HG03135 (cell line): ENCODE measurements around the gene SDSL.

Experiments
- ATAC-seq: cut with Tn5 transposase; IDR thresholded peaks from one replicate; pipeline ENCODE4 v1.9.1; 2021; ENCODE audit warnings: mild to moderate bottlenecking, moderate library complexity; ENCODE audit not compliant: unreplicated experiment

SDSL gene

DNA sequence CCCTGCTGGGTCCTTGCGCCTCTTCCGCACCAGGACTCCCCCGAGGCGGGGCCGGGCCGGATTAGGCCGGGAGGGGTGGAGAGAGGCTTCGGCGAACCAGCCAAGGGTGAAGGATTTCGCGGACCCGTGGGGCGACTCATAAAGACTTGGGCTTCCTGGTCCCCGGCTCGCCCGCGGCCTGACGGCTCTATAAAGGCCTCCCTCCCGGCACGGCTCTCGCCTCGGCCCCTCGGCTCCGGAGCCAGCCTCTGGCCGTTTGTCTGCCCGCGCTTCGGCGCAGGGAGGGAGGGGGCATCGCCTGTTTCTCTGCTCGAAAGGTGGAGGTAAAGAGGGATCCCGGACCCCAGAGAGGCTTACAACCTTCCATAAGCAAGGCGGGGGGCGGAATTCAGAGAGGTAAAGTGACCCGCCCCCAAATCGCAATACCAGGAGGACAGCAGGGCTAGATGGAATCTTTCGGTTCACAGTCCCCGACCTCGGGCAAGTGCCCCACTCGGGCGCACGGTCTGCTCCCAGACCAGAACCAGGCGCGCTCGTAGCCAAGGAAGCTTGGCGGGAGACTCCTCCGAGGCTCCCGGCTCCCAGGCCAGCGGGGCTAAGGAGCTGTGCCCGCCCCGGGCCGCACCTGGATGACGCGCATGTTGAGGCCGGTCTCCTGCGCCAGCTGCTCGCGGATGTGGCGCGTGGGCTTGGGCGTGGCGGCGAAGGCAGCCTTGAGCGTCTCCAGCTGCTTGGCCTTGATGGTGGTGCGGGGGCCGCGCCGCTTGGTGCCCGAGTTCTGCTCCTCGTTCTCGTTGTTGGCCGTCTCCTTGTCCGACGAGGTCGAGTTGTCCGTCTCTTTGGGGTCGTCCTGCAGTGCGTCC, 45.6 kb downstream of the SDSL start:
- ATAC-seq = no peak

DNA sequence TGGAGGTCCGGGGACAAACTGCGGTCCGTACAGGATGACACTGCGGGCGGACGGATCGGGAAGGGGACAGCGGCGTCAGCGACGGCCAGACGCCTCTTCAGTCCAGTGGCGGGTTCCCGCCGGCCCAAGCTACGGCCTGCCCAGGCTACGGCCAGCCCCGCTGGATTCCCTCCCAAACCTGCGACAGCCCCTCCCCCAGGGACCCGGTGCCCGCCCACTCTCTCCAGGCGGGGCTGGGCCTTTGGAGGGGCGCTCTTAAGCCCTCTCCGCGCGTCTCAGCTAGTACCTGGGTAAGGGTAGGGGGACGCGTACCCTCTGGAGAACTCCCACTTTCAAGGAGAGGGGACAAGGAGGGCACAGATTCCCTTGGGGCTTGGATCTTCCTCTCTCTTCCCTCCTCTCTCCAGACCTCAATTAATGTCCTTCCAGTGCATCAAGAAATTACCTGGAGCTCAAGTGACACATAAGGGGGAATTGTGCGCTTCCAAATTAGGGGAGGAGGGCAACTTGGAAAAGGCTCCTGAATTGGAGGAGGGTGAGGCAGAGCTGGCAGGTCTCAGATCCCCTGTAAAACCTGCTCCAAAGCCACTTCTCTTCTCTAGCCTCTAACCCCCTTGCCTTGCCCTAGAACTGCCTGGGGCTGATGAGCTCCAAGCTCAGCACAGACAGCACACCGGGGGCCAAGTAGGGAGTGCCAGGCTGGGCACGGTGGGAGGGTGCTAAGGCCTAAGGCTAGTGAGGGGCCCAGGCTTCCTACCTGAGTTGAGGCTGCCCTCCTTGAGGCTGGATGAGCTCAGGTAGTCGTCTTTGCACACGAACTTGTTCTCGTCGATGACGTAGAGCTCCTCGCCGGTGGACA, 46.4 kb downstream of the SDSL start:
- no peak for ATAC-seq

DNA sequence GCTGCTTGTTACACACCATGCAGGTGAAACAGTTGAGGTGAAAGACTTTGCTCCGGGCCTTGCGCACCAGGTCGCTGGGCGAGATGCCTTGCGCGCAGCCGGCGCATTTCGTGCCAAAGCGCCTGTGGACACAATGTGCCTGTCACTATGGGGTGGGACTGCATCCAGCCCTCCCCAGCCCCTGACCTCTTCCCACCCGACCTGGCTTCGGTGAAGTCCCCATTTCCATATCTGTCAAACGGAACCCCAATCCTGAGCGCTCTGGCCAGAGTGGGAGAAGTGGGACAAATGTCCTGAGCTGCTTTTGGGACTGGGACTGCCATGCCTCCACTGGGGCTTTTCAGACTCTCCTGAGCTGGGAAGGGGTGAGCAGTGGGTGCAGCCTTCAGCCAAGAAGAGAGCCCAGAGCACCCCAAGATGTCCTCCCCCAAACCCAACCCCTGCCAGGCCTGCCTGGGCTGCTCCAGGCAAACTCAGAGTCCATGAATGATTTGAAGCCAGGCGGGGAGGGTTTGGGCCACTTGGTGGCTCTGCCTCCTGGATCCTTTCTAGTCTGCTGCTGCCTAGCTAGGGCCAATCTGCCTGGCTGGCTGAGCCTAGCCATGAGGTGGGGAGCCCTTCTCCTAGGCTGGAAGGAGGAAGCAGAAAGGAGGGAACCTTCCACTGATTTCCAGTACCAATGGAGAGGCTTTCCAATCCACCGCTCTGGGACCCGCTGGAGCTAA, 47.2 kb downstream of the SDSL start:
- no peak for ATAC-seq

DNA sequence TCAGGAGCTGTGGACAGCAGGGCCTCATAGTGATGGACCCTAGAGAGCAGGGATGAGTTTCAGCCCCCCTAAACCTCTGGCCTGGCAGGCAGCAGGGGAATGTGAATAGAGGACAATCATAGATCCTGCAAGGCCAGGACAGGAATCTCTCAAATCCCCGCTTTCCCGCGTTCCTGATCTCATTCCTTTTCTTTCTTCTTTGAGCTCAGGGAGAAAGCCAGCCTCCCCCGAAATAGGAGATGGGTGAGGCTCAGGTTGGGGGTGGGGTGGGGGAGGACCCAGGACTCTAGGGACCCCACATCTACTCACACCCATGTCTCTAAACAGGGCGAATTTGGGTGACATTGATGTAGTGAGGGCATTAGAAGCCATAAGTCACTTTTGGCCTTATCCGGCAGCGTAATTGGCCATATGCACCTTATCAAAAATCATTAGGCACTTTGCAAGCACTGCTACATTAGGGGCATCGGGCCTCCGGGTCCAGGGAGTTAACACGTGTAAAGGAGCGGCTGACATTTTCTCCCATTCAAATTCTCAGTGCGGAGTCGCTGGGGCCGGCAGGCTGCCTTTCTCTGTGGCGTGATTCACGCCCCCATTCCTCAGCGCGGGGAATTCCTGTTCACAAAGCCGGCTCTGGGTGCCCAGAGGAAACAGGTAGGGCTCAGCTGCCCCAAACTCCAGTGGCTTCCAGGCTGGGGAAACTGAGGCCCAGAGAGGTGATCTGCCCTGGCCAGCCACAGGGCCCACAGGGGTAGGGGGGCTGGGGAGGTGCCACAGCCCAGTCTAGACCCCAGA, 48.0 kb downstream of the SDSL start:
- no peak for ATAC-seq

DNA sequence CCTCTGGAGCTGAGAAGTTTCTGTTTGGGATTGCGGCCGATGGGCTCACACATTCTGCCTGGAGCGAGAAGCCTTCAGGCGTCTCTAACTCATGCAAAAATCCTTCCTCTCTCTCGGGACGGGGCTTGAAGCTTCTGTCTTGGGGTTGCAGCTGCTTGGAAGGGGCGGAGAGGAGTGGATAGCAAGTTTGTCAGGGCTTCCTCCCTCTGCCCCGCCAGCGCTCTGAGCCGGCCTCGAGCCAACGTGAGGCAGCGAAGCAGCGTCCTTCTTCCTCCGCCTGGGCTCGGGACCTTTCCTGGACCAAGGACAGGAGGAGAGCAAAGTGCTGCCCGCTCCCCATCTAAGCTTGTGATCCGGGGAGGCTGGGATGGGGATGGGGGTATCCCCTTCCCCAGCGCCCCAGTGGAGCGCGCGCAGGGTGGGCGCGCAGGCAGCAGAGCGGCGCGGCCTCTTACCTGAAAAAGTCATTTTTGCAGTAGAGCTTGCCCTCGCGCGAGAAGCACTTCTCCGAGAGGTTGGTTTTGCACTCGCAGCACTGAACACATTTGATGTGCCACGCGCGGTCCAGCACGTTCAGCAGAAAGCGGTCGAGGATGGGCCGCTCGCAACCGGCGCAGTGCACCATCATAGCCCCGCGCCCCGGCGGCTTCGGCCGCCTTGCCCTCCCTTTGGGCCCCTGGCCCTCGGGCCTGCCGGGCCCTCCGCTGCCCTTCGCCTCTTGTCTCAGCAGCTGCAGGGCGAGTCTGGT, 48.9 kb downstream of the SDSL start:
- no peak for ATAC-seq

DNA sequence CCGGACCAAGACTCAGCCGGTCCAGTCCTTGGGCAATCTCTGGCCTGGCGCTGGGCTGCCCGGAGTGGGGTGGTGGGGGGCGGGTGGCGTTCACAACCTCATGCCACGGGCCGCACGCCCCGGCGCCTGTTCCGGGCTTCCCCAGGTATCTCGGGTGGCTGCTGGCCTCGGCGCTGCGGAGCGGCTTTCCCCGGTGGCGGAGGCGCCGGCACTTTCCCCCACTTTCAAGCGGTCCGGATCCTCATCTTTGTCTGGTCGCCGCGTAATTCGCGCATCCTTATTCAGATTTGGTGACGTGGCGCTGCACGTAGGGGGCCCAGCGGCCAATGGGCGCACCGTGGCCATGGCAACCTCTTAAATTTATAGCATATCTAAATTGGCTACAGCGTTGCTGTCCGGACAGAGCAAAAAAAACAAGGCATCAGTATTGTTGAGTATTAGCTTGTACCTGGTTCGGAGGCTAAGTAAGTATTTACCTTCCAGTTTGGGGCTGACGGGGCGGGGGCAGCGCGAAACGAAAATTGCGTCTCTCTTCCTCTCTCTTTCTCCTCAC, 49.5 kb downstream of the SDSL start, which contains the start of gene LHX5:
TSS of gene LHX5 (minus strand) at position 253 of the 553 bp plus-strand sequence. CDS start 373 bp downstream, outside the sequence.
- no peak for ATAC-seq

DNA sequence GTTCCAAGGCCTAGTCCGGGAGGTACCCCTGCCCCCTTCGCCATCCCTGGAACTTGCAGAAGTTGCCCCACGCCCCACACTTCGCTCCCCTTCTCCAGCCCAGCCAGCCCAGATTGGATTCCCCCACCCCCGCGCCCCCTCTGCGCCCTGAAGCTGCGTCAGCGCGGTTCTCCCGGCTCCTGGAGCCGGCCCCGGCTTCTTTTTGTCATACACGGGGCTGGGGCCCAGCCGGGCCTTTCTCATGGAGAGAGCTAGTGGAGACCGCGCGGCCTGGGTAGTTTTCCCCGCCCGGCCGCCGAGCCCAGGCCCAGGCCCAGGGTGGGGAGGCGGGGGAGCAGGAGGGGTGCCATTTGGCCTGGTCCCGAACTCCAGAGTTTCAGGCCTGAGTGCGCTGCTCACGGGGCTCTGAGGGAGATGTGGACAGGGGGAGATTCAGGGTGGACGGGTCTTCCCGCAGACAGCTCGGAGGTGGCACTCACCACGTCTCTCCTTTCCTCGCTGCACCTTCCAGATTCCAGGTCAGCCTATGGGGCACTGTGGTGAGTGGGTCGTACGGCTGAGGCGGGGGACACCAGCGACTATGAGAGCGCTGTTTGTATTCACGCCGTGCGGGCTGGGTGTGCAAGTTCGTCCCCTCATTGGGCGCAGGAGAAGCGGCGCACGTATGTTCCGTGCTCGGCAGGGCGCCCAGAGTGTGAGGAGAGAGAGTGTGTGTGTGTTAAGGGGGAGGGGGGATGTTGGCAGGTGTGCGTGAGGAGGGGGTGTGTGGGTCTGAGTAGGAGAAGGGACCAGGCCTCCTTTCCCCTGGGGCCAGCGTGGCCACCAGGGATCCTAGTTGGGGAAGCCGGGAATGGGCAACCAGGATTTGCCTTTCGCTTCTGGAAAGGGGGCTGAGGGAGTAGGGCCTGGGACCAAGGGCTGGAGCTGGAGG, 50.3 kb downstream of the SDSL start:
- no peak for ATAC-seq

DNA sequence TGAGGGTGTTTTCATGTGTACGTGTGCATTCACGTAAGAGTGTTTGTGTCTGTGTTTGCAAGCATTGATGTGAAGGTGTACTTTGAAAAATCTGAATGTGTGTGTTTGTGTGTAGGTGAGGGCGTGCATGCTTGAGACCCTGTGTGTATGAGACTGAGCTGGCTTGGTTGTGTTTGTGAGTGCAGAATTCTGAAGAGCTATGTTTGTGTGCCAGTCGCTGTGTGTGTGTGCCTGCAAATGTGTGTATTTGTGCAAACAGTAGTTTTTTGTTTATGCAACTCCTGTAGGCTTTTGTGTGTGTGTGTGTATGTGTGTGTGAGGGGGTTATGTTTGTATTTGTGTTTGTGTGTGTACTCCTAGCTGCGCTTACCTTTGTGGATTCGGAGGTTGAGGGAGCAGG, 51.2 kb downstream of the SDSL start:
- ATAC-seq = no peak

DNA sequence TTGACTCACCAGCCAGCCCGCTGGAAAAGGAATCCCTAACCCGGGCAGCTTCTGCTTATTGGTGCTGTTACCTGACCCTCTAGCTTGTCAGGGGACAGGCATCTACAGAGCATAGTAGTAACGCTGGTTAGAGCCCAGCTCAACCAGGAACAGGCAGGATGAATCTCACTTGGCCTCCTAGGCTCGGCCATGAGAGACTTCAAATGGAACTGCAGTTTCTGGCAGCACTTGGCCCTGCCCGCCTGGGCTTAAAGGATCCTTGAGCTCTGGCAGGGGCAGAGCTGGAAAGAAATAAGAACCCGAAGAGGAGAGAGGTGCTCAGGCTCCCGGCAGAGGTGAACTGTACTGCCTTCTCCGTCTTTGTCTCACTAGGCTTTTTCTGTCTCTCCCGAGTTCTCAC, 51.8 kb downstream of the SDSL start:
- no peak for ATAC-seq

DNA sequence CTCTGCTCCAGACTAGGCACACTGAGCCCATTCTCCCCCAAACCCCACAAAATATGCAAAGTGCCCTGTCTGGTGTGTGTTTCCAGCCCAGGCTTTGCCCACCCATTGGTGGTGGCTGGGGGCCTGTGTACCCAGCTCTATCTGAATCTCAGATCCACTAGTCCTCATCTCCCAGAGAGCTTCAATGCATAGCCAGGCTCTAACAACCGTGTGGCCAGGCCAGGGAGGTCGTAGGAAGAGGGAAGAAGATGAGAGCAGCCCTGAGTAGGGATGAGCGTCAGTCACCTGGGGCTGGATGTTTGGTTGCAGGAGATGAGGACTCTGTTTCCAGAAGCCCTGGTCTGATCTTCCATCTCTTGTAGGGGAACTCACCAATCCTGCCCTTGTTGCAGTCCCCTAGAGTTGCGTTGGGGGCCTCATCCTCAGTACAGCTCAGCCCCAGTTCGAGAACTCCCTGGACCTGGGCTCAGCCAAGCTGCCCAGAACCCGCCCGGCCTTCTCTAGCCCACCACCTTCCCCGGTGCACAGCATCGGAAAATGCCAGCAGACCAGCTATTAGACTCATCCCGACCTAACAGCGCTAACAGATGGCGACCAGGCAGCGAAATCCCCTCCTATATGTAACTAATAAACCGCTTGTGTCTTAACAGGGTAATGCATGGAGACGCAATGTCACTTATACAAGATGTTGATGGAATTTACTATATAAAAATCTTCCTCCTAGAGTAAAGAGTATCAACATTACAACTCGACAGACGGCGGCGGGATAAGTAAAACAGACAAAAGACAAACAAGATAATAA, 52.7 kb downstream of the SDSL start:
- no peak for ATAC-seq

DNA sequence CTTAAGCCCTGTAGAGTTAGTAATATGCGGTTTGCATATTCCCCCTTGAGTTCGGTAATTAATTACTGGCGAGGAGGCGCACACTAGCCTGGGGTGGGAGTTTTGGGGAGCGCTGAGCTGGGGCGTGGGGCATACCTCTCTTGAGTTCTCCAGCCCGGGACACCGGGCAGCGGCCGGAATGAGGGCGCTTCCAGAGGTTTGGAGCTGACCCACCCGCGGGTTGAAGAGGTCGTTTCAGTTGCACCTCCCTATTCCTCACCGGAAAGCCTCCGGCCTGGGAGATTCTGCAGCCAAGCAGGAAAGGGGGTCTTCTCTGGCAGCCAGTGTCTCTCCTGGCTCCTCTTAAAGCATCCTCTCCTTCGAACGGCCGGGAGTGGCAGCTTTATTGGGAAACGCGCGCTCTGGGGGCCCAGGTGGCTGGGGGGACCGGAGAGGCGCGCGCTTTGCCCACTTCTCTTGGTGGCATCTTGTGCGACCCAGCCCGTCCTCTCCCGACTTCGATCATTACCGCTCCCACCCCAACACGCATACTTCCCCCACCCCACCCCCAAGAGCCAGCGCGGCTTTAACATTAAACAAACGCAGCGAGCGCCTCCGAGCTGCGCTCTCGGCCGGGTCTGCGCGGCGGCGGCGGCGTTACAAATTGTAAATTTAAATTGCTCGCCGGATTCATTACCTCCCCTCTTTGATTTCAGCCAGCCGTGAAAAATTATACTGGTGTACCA, 53.4 kb downstream of the SDSL start:
- ATAC-seq = no peak

DNA sequence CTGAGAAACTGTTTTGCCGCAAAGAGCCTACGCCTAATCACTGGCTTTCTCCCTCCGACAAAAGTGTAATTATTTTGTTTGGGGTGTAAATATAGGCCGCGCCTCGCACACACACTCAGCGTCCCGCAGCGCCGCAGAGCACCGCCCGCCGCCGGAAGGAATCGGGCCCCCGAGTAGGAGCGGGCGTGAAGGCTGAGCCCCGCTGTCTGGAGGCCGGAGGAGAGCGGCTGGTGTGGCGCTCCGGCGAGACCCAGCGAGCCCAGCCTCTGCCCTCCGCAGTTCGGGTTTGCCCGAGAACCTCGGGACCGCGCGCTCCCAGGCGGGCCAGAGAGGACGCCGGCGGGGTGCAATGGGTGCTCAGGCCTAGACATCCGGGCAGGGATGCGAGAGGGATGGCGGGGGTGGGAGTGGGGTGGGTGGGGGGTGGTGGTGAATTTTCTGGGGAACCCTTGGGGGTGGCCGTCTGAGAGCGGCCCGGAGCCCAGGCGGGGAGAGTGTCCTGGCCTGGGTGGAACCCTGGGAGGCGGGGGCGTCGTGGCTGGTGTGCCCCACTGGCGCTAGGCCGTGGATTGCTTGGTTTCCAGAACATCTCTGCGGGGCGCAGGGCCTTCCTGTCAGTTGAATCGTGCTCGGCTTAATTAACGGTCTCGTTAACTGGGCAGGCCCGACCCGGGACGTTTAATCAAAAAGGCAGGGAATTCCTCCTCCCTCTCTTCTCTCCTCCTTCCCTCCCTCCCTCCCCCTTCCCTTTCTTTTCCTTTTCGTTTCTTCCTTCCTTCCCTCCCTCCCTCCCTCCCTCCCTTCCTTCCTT, 54.2 kb downstream of the SDSL start:
- no peak for ATAC-seq

DNA sequence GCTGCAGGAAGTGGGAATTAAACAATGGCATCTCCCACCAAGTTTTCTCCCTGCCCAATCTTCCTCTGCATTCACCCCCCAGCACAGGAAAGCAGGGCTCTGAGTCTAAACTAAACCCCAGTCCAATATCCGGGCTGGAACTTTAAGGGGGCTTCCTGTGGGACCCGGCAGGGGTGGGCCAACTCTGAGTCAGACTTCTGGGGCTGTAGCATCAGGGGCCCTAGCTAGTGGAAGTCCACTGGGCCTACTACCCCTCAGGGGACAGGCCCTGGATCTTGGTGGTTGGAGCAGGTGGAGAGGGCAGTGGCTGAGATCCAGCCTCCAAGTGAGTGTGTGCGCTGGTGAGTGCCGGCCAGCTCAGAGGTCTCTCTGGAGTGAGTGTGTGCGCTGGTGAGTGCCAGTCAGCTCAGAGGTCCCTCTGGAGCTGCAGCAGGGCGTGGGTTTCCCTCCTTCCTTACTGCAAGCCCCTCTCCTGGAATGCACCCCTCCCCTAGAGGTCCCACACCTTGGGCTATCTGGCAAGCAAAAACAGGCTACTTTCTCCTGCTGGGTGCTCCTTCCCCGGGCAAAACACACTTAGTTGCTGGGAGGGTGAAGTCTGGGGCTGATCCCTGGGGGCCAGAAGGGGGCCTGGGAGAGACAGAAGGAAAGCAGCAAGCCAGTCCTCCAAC, 55.1 kb downstream of the SDSL start:
- ATAC-seq = no peak

DNA sequence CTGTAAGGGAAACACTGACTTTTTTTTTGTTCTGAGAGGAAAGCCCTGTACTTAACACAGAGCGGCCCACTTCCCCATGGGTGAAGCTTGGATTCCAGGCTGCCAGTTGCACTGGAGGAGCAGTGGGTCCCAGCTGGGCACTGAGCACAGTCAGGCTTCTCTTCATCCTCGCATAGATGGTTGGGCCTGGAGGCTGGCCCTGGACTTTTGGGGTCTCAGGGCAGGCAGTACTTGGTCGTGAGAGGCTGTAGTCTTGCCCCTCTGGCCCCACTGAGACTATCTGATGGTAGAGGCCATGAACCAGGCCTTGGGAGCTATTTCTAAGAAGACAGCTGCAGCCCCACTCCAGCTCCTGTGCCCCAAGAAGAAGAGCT, 55.6 kb downstream of the SDSL start:
- no peak for ATAC-seq

DNA sequence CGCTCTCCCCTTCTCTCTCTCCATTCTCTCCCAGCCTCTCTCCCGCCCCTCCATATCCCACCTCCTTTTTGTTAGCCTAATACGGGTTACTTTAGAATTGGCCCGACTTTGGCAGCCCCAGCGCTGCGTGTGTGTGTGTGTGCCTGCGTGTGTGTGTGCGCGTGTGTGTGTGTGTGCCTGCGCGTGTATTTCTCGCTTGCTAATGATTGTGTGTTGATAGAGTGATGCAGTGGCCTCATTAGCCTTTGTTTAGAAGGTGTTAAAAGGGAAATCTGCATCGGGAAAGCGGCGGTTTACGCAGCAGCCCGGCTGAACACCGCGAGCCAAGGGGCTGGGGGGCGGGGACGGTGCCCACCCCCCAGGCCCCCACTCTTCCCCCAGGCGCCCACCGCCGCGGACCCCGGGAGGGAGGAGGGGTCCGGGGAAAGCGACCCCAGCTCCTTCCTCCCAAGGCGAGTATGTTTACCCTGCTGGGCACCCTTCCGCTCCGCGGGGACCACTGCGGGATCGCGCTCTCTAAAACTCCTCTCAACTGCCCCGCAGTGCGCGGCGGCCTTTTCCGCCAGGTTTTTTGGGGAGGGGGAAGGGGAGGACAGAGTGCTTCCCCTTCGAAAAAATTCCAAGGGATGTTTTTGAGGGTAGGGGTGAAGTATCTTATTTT, 56.3 kb downstream of the SDSL start:
- no peak for ATAC-seq
